HUES48 (cell line): ENCODE results near the gene MAGI1.
A peak's percentile ranks its signal among the peaks of the same experiment; 100 is the strongest.
"Not testable (repeated sequence)": the region's sequence is repeated elsewhere in the genome, so short reads cannot be mapped to it uniquely, and the experiment has no call there.

ENCODE experiments used
- H3K27ac ChIP-seq: one replicate; pipeline ENCODE4 v1.7.0; 2013; ENCODE audit warnings: low read depth, low read length, inconsistent platforms
- H3K27me3 ChIP-seq: 2 replicates; pipeline ENCODE4 v1.6.1; 2013; ENCODE audit warnings: mild to moderate bottlenecking, low read length; ENCODE audit not compliant: control insufficient read depth, insufficient read depth
- H3K36me3 ChIP-seq: 2 replicates; pipeline ENCODE4 v1.6.1; 2013; ENCODE audit warnings: low read length; ENCODE audit not compliant: control insufficient read depth, insufficient read depth
- H3K4me1 ChIP-seq: 2 replicates; pipeline ENCODE4 v1.6.1; 2013; ENCODE audit warnings: mild to moderate bottlenecking, low read length; ENCODE audit not compliant: control insufficient read depth, insufficient read depth
- H3K4me3 ChIP-seq: 2 replicates; pipeline ENCODE4 v1.5.1; 2013; ENCODE audit warnings: mild to moderate bottlenecking, low read depth, low read length
- H3K9ac ChIP-seq: 2 replicates; pipeline ENCODE4 v1.6.1; 2013; ENCODE audit warnings: mild to moderate bottlenecking, low read depth, low read length, moderate library complexity
- H3K9me3 ChIP-seq: 2 replicates; pipeline ENCODE4 v1.6.1; 2013; ENCODE audit warnings: low read length; ENCODE audit not compliant: control insufficient read depth, insufficient read depth

Gene MAGI1

GRCh38 chr3:66027099-66027498 is 11.6 kb downstream of the MAGI1 start:
- H3K9me3 ChIP-seq, H3K36me3 ChIP-seq, H3K9ac ChIP-seq, H3K4me3 ChIP-seq, H3K27me3 ChIP-seq, H3K27ac ChIP-seq: not testable (repeated sequence)
- peaks cover 18% of the 10 kb centered on the region for H3K4me1 ChIP-seq

GRCh38 chr3:66023738-66024385 is 14.9 kb downstream of the MAGI1 start:
- Histone ChIP-seq H3K9me3 (no peaks in the 10 kb centered on the region), H3K9ac (no peak overlapping the region), H3K4me3 (no peak overlapping the region), H3K27ac (no peak overlapping the region), H3K27me3 (no peaks in the 10 kb centered on the region), H3K36me3 (no peaks in the 10 kb centered on the region), H3K4me1 (peaks cover 37% of the 10 kb centered on the region)

GRCh38 chr3:66023229-66023628 is 15.5 kb downstream of the MAGI1 start:
- H3K36me3 ChIP-seq = no peaks in the 10 kb centered on the region
- peaks cover 44% of the 10 kb centered on the region for H3K4me1 ChIP-seq
- no peak overlapping the region for H3K4me3 ChIP-seq
- no peaks in the 10 kb centered on the region for H3K9me3 ChIP-seq
- H3K27ac ChIP-seq = no peak overlapping the region
- no peak overlapping the region for H3K9ac ChIP-seq
- no peaks in the 10 kb centered on the region for H3K27me3 ChIP-seq

- peaks cover 55% of the 10 kb centered on the region for H3K4me1 ChIP-seq
- H3K36me3 ChIP-seq = no peaks in the 10 kb centered on the region
- H3K4me3 ChIP-seq = no peak overlapping the region
- H3K9me3 ChIP-seq = no peaks in the 10 kb centered on the region
- H3K27me3 ChIP-seq = no peaks in the 10 kb centered on the region
- no peak overlapping the region for H3K9ac ChIP-seq
- H3K27ac ChIP-seq = peak overlapping the region; percentile 56
Observed at GRCh38 chr3:66021731-66022131, 17.0 kb downstream of the MAGI1 start.

- Histone ChIP-seq H3K9me3 (no peaks in the 10 kb centered on the region), H3K4me1 (peaks cover 50% of the 10 kb centered on the region), H3K4me3 (no peak overlapping the region), H3K36me3 (no peaks in the 10 kb centered on the region), H3K27me3 (no peaks in the 10 kb centered on the region), H3K27ac (no peak overlapping the region), H3K9ac (no peak overlapping the region)
Observed at GRCh38 chr3:66019896-66020295, 18.8 kb downstream of the MAGI1 start.

- no peak overlapping the region for H3K27ac ChIP-seq
- H3K9me3 ChIP-seq = no peaks in the 10 kb centered on the region
- no peak overlapping the region for H3K9ac ChIP-seq
- no peaks in the 10 kb centered on the region for H3K27me3 ChIP-seq
- no peak overlapping the region for H3K4me3 ChIP-seq
- H3K36me3 ChIP-seq = no peaks in the 10 kb centered on the region
- H3K4me1 ChIP-seq = peaks cover 48% of the 10 kb centered on the region
Observed at GRCh38 chr3:66018057-66019033, 20.4 kb downstream of the MAGI1 start.

GRCh38 chr3:66017591-66017990 is 21.1 kb downstream of the MAGI1 start:
- Histone ChIP-seq H3K4me1 (peaks cover 41% of the 10 kb centered on the region), H3K27me3 (no peaks in the 10 kb centered on the region), H3K27ac (no peak overlapping the region), H3K36me3 (no peaks in the 10 kb centered on the region), H3K9ac (no peak overlapping the region), H3K9me3 (no peaks in the 10 kb centered on the region), H3K4me3 (no peak overlapping the region)

GRCh38 chr3:66017084-66017483 is 21.6 kb downstream of the MAGI1 start:
- no peaks in the 10 kb centered on the region for H3K36me3 ChIP-seq
- no peaks in the 10 kb centered on the region for H3K27me3 ChIP-seq
- H3K27ac ChIP-seq = no peak overlapping the region
- peaks cover 37% of the 10 kb centered on the region for H3K4me1 ChIP-seq
- H3K9ac ChIP-seq = no peak overlapping the region
- no peak overlapping the region for H3K4me3 ChIP-seq
- no peaks in the 10 kb centered on the region for H3K9me3 ChIP-seq

- peaks cover 41% of the 10 kb centered on the region for H3K4me1 ChIP-seq
- no peaks in the 10 kb centered on the region for H3K27me3 ChIP-seq
- no peak overlapping the region for H3K9ac ChIP-seq
- H3K36me3 ChIP-seq = no peaks in the 10 kb centered on the region
- no peaks in the 10 kb centered on the region for H3K9me3 ChIP-seq
- H3K27ac ChIP-seq = no peak overlapping the region
- H3K4me3 ChIP-seq = no peak overlapping the region
Observed at GRCh38 chr3:66015841-66016240, 22.9 kb downstream of the MAGI1 start.

- Histone ChIP-seq H3K36me3 (no peaks in the 10 kb centered on the region), H3K27ac (no peak overlapping the region), H3K9ac (no peak overlapping the region), H3K27me3 (no peaks in the 10 kb centered on the region), H3K9me3 (no peaks in the 10 kb centered on the region), H3K4me3 (no peak overlapping the region), H3K4me1 (peaks cover 45% of the 10 kb centered on the region)
Observed at GRCh38 chr3:66014651-66015050, 24.1 kb downstream of the MAGI1 start.

- Histone ChIP-seq H3K9ac (no peak overlapping the region), H3K9me3 (no peaks in the 10 kb centered on the region), H3K36me3 (no peaks in the 10 kb centered on the region), H3K27me3 (no peaks in the 10 kb centered on the region), H3K4me1 (peaks cover 45% of the 10 kb centered on the region), H3K4me3 (no peak overlapping the region), H3K27ac (no peak overlapping the region)
Observed at GRCh38 chr3:66014056-66014455, 24.7 kb downstream of the MAGI1 start.
